Measurements from ENCODE around the gene SLC45A3. TPM values are rescaled to one million over a fixed set of nuclear protein-coding genes. Genes with fewer than 3 reads are reported as not detected.

SLC45A3 gene
- polyA plus RNA-seq, 1 donor (not counting 4 experiments of a cell fraction or from before 2014, with no cell fraction given) = 2.5 TPM

DNA sequence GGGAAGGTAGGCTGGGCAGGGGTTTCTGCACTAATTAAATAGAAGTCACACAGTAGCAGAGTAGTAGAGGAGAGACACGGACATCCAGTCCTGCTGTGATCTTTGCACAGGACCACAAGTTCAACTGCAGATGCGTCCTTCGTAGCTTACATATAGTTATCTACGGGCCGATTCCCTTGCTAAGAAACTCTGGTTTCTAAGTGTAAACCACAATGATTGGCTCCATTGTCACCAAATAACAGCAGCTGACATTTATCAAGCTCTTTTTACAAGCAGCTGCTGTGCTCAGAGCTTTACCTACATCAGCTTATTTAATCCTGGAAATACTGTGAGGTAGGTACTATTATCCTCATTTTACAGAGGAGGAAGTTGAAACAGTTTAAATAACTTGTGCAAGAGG lies 3.1 kb downstream of the SLC45A3 start:
- Histone ChIP-seq H3K27ac (ENCODE audit: control insufficient read depth, insufficient read depth, low read length) (no peak overlapping the region), H3K4me2 (ENCODE audit: control insufficient read depth, extremely low read depth, insufficient read depth, low read depth, low read length) (no peak overlapping the region)
- FAIRE-seq = no peak

DNA sequence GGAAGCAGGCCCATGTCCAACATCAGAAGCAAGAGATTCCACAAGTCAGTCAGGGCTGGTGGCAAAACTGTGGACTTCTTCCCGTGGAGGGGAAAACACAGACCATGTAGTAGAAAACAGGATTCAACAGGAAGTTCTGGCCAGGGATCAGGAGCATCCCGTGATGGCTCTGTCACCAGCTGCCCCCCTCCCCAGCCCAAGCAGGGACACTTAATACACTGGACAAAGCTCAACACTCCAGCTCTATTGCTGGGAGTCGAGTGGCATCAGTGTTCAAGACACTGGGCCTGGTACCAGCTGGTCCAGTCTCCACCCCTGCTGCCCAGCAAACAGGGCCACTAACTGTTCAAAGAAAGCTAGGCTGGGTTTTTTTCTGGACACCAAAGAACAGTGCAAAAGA lies 3.7 kb downstream of the SLC45A3 start:
- H3K79me2 ChIP-seq (ENCODE audit: control insufficient read depth, insufficient read depth, low read length) = peaks cover 4% of the 10 kb centered on the region
- H3K4me1 ChIP-seq (ENCODE audit: control insufficient read depth, extremely low read depth, insufficient read depth, low read length) = peaks cover 19% of the 10 kb centered on the region
- DNase-seq (ENCODE audit: low read depth, low spot score) = no peak
- H3K4me3 ChIP-seq (ENCODE audit: control insufficient read depth in 2 of 3, extremely low read depth in 1 of 3, insufficient read depth in 2 of 3, low read depth in 1 of 3, low read length in 3 of 3) = no peak overlapping the region
- H4K20me1 ChIP-seq (ENCODE audit: control insufficient read depth, extremely low read depth, insufficient read depth, low read length) = no peaks in the 10 kb centered on the region
- no peaks in the 10 kb centered on the region for H3K27me3 ChIP-seq (ENCODE audit: control insufficient read depth, extremely low read depth, insufficient read depth, low read length)
- no peaks in the 10 kb centered on the region for H3K9me1 ChIP-seq (ENCODE audit: control insufficient read depth, extremely low read depth, insufficient read depth, low read length)
- H3K9ac ChIP-seq (ENCODE audit: control insufficient read depth, extremely low read depth, insufficient read depth, low read length) = no peak overlapping the region
- dilution Hi-C loops (cut with MboI; ENCODE audit: extremely low pct_ligation_motif_present, low sequenced_read_pairs) = no loop called here
- no peak overlapping the region for H3K27ac ChIP-seq (ENCODE audit: control insufficient read depth, insufficient read depth, low read length)
- no peak overlapping the region for H2AFZ ChIP-seq (ENCODE audit: control insufficient read depth, low read length)
- TF ChIP-seq, protein P1, sequence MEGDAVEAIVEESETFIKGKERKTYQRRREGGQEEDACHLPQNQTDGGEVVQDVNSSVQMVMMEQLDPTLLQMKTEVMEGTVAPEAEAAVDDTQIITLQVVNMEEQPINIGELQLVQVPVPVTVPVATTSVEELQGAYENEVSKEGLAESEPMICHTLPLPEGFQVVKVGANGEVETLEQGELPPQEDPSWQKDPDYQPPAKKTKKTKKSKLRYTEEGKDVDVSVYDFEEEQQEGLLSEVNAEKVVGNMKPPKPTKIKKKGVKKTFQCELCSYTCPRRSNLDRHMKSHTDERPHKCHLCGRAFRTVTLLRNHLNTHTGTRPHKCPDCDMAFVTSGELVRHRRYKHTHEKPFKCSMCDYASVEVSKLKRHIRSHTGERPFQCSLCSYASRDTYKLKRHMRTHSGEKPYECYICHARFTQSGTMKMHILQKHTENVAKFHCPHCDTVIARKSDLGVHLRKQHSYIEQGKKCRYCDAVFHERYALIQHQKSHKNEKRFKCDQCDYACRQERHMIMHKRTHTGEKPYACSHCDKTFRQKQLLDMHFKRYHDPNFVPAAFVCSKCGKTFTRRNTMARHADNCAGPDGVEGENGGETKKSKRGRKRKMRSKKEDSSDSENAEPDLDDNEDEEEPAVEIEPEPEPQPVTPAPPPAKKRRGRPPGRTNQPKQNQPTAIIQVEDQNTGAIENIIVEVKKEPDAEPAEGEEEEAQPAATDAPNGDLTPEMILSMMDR (optimal IDR thresholded peaks at IDR 0.05 in 1 of 3, IDR thresholded peaks at IDR 0.05 in 1 of 3, conservative IDR thresholded peaks at IDR 0.05 in 1 of 3; ENCODE audit: extremely low read depth in 1 of 3, insufficient read depth in 2 of 3, low read length in 3 of 3) = no peak
- TF ChIP-seq EZH2 (IDR thresholded peaks at IDR 0.05; ENCODE audit: low read length) = no peak
- peaks cover 0 to 2% of the 10 kb centered on the region in 2 experiments for H3K36me3 ChIP-seq (ENCODE audit: control insufficient read depth in 2 of 2, extremely low read depth in 1 of 2, insufficient read depth in 2 of 2, low read length in 2 of 2)
- FAIRE-seq = no peak
- no peaks in the 10 kb centered on the region for H3K9me3 ChIP-seq (ENCODE audit: control insufficient read depth, low read depth, low read length)
- H3K4me2 ChIP-seq (ENCODE audit: control insufficient read depth, extremely low read depth, insufficient read depth, low read depth, low read length) = no peak overlapping the region

More for the DNA sequence above, 3.1 kb downstream of the SLC45A3 start:
- H3K4me1 ChIP-seq (ENCODE audit: control insufficient read depth, extremely low read depth, insufficient read depth, low read length) = peaks cover 14% of the 10 kb centered on the region
- H3K27me3 ChIP-seq (ENCODE audit: control insufficient read depth, extremely low read depth, insufficient read depth, low read length) = no peaks in the 10 kb centered on the region
- no peak overlapping the region for H2AFZ ChIP-seq (ENCODE audit: control insufficient read depth, low read length)
- TF ChIP-seq EZH2 (IDR thresholded peaks at IDR 0.05; ENCODE audit: low read length) = no peak
- TF ChIP-seq, protein P1 (optimal IDR thresholded peaks at IDR 0.05 in 1 of 3, IDR thresholded peaks at IDR 0.05 in 1 of 3, conservative IDR thresholded peaks at IDR 0.05 in 1 of 3; ENCODE audit: extremely low read depth in 1 of 3, insufficient read depth in 2 of 3, low read length in 3 of 3) = no peak
- no peak for DNase-seq (ENCODE audit: low read depth, low spot score)
- dilution Hi-C loops (cut with MboI; ENCODE audit: extremely low pct_ligation_motif_present, low sequenced_read_pairs) = no loop called here
- H3K9me3 ChIP-seq (ENCODE audit: control insufficient read depth, low read depth, low read length) = no peaks in the 10 kb centered on the region
- H3K9ac ChIP-seq (ENCODE audit: control insufficient read depth, extremely low read depth, insufficient read depth, low read length) = no peak overlapping the region
- H3K9me1 ChIP-seq (ENCODE audit: control insufficient read depth, extremely low read depth, insufficient read depth, low read length) = no peaks in the 10 kb centered on the region
- H3K36me3 ChIP-seq (ENCODE audit: control insufficient read depth in 2 of 2, extremely low read depth in 1 of 2, insufficient read depth in 2 of 2, low read length in 2 of 2) = peaks cover 0 to 2% of the 10 kb centered on the region in 2 experiments
- H3K79me2 ChIP-seq (ENCODE audit: control insufficient read depth, insufficient read depth, low read length) = peaks cover 4% of the 10 kb centered on the region
- H3K4me3 ChIP-seq (ENCODE audit: control insufficient read depth in 2 of 3, extremely low read depth in 1 of 3, insufficient read depth in 2 of 3, low read depth in 1 of 3, low read length in 3 of 3) = no peak overlapping the region
- H4K20me1 ChIP-seq (ENCODE audit: control insufficient read depth, extremely low read depth, insufficient read depth, low read length) = no peaks in the 10 kb centered on the region

Measured in keratinocyte (primary cell).